ENCODE data around the gene GPR78. TPM values are rescaled to one million over a fixed set of nuclear protein-coding genes. Genes with fewer than 3 reads are reported as not detected.
A peak's percentile ranks its signal among the peaks of the same experiment; 100 is the strongest.

Gene GPR78
- total RNA-seq, 2 donors from 2014 or later, result 0.09 to 0.10 TPM

DNA sequence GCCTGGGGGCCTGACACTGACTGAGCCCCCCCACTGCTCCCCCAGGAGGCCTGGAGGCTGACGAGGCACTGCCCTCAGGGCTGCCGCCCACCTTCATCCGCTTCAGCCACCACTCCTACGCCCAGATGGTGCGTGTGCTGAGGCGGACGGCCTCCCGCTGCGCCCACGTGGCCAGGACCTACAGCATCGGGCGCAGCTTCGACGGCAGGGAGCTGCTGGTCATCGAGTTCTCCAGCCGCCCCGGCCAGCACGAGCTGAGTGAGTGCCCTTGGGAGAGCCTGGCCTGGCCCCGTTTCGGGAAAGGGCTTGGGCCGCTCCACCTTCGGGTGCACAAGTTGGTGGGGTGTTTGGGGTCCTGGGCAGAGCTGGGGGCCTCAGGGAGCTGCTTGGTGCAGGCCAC is 23.7 kb downstream of the GPR78 start:
- DNase-seq (ENCODE audit: low spot score), result no peak
- intact Hi-C loops (cut with DNase I), result loop anchor here in 1 of 2 donors (10.0 kb wide), 1 partner anchor 311 kb away; no protein-coding TSS in a partner anchor

DNA sequence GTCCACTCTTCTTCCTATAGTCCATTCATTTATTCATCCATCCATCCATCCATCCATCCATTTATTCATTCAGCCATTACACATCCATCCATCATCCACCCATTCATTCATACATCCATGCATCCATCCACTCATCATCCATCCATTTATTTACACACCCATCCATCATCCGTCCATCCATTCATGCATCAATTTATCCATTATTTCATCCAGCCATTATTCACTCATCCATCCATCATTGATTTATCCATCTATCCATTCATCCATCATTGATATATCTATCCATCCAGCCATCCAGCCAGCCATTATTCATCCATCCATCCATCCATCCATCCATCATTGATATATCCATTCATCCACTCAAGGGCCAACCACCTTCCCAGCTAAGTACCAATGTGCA is 25.1 kb downstream of the GPR78 start:
- DNase-seq (ENCODE audit: low spot score), result no peak
- intact Hi-C loops (cut with DNase I), result loop anchor here in 1 of 2 donors (10.0 kb wide), 1 partner anchor 310 kb away; no protein-coding TSS in a partner anchor

DNA sequence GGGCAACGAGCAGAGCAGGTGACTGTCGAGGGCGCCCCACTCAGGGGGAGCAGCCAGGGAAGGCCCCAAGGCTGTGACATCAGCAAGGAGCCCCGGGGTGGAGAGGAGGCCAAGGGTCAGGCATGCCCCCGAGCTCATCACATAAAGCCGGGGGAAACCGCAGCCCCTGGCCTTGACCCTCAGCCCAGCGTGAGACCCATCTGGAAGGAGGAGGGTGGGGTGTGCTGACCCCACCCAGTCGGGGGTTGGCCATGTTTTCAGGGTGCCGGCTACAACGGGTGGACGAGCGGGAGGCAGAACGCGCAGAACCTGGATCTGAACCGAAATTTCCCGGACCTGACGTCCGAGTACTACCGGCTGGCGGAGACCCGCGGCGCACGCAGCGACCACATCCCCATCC is 26.3 kb downstream of the GPR78 start:
- intact Hi-C loops (cut with DNase I), result loop anchor here in 1 of 2 donors (10.0 kb wide), 1 partner anchor 308 kb away; no protein-coding TSS in a partner anchor

DNA sequence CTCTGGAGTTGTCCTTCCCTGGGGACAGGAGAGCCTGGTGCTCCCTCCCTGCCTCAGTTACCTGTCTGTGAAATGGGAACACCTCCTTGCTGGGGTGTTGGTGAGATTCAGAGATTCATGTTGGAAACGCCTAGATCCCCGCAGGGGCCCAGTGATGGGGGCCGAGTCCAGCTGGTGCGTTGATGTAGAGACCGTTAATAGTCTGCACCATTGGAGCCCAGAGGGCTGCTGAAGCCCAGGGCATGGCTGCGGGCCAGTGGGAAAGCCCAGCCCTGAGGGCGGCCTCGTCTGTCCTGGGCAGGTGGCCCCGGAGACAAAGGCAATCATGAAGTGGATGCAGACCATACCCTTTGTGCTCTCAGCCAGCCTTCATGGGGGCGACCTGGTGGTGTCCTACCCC is 26.8 kb downstream of the GPR78 start:
- DNase-seq (ENCODE audit: low spot score), result no peak
- intact Hi-C loops (cut with DNase I), result loop anchor here in 1 of 2 donors (10.0 kb wide), 1 partner anchor 308 kb away; no protein-coding TSS in a partner anchor

More for the DNA sequence above, 26.3 kb downstream of the GPR78 start:
- DNase-seq (ENCODE audit: low spot score), result no peak

DNA sequence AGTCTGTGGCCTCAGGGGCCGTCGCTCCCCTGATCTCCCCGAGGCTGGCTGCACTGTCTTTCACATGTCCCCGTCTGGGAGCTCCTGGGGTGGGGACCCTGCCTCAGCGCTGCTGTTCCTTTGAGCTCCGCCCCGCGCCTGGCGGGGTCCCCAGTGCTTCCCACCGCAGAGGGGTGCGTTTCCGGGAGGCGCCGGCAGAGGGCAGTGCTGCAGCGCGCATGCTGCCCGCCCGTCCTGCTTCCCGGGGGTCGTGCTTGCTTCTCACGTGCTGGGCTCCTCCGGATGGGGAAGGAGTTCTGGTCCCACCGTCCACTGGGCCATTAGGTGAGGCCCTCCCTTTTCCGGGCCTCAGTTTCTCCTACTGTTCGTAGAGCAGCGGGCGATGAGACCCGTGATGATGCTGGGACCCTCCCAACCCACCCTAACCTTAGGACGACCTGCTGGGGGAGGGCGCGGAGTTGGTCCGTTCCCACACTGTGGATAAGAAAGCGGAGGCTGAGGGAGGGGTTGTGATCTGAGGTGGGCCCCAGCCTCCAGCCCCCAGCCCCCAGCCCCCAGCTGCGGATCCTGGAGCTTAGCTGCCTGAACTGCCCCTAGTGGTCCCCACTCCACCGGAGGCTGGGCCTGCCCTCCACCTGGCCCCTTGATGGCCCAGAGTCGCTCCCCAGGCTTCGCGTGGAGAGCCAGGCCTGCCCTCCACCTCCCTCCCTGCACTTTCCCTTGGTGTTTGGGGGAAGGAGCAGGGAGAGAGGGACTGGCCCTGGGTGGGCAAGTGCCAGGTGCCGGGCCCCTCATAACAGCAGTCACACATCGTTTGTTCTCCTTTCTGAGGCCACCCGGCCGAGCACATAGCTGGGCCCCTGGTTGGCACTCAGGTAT is 27.6 kb downstream of the GPR78 start:
- DNase-seq (ENCODE audit: low spot score), result no peak
- intact Hi-C loops (cut with DNase I), result loop anchor here in 1 of 2 donors (10.0 kb wide), 1 partner anchor 307 kb away; no protein-coding TSS in a partner anchor

DNA sequence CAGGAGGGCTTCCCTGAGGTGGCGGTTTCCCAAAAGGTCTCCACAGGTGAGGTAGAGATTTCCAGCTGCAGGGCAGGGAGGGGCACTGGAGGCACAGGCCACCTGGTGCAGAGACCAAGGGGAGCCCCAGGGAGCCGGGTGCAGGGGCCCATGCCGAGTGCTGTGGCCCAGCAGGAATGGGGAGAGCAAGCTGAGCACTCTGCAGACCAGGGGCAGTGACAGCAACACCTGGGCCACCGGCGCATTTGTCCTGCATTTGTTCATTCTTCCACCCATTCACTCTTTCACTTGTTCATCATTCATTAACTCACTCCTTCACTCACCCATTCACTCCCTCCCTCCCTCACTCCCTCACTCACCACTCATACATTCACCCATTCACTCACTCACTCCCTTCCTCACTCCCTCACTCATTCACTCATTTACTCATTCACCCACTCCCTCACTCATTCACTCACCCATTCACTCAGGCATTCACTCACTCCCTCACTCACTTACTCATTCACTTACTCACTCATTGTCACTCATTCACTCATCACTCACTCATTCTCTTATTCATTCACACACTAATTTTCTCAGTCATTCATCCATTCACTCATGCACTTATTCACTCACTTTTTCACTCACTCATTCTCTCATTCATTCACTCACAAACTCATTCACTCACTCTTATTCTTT is 28.7 kb downstream of the GPR78 start:
- DNase-seq (ENCODE audit: low spot score), result no peak
- intact Hi-C loops (cut with DNase I), result loop anchor here in 1 of 2 donors (10.0 kb wide), 1 partner anchor 306 kb away; no protein-coding TSS in a partner anchor

DNA sequence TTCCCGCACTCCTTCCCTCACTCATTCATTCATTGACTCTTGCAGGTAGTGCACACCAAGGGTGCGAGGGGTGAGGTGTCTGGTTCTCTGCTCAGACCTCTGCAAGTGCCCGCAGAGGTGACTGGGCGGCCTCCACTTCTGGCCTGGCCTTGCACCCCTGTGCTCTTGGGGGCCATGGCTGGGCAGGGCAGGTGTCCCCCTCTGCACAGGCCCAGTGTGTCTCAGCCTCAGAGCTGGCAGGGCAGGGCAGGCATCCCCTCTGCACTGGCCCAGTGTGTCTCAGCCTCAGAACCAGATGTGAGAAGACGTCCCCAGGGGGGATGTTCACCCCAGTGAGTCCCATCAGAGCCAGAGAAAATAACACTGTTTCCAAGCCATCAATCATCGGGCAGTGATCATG is 29.2 kb downstream of the GPR78 start:
- DNase-seq (ENCODE audit: low spot score), result no peak
- intact Hi-C loops (cut with DNase I), result loop anchor here in 1 of 2 donors (10.0 kb wide), 1 partner anchor 305 kb away; no protein-coding TSS in a partner anchor

DNA sequence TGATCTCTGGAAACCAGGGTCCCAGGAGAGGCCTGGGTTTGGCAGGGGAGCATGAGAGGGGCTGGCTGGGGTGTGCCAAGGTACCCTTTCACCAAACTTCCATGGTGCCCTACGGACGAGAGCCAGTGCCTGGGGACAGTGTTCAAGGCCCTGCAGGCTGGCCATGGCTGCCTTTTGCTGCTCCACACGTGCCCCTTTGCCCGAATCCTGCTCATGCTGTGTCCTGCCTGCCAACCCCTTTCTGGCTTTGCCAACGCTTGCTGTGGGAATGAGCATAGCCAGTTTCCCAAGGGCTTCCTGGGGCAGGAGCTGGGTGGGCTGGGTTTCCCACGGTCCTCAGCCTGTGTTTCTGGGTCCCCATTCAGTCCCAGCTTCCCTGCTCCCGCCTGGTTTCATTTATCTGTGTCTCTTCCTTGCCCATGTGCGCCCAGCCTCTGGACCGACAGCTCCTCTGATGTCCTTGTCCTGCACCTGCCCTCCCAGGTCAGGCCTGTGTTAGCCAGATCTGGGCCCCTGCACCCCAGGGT is 29.7 kb downstream of the GPR78 start:
- intact Hi-C loops (cut with DNase I), result loop anchor here in 1 of 2 donors (10.0 kb wide), 1 partner anchor 305 kb away; no protein-coding TSS in a partner anchor
- no peak for DNase-seq (ENCODE audit: low spot score)

DNA sequence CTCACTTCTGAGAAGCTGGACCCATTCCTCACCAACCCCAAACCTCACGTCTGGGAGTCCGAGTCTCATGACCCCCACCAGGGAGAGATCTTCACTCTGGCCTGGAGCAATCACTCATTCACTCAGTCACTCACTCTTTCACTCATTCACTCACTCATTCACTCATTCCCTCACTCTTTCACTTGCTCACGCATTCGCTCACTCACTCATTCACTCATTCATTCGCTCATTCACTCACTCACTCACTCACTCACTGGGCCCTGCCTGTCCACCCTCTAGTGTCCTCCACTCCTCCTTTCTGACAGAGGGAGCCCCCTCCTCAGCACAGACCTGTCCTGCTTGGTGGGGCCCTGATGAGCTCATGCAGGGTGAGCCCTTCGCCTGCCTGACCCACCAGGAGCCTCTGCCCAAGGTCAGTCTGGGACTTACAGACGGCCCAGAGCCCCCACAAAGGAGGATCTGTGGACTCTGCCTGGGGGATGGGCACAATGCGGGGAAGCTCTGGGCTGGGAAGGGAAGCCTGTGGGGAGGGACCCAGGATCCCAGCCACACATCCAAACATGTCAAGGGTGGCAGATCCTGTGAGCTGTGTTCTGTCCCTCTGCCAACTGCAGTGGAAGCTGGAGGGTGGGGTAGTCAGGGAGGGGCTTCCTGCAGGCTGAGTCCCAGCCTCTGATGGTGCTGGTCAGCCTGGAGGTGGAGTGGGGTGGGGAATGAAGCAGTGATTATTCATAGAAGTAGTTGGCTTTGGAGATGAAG is 30.8 kb downstream of the GPR78 start:
- DNase-seq (ENCODE audit: low spot score), result no peak
- intact Hi-C loops (cut with DNase I), result no loop called here

DNA sequence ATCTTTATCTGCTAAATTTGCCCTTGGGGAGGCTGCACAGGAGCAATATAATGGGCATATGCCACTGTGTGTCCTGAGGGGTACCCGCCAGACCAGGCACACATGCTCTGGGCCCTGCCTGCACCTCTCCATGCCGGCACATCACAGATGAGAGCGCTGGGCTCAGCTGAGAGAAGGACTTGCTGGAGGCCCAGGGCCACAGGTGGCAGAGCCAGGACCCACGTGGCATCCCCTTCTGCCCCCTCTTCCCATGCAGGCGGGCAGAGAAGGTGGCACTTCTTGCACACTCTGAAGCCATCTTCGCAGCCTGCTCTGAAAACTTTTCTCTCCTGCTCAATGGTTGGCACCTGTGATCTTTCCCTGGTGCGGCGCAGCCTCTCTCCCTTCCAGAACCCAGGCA is 32.5 kb downstream of the GPR78 start:
- intact Hi-C loops (cut with DNase I), result no loop called here
- DNase-seq (ENCODE audit: low spot score), result no peak

DNA sequence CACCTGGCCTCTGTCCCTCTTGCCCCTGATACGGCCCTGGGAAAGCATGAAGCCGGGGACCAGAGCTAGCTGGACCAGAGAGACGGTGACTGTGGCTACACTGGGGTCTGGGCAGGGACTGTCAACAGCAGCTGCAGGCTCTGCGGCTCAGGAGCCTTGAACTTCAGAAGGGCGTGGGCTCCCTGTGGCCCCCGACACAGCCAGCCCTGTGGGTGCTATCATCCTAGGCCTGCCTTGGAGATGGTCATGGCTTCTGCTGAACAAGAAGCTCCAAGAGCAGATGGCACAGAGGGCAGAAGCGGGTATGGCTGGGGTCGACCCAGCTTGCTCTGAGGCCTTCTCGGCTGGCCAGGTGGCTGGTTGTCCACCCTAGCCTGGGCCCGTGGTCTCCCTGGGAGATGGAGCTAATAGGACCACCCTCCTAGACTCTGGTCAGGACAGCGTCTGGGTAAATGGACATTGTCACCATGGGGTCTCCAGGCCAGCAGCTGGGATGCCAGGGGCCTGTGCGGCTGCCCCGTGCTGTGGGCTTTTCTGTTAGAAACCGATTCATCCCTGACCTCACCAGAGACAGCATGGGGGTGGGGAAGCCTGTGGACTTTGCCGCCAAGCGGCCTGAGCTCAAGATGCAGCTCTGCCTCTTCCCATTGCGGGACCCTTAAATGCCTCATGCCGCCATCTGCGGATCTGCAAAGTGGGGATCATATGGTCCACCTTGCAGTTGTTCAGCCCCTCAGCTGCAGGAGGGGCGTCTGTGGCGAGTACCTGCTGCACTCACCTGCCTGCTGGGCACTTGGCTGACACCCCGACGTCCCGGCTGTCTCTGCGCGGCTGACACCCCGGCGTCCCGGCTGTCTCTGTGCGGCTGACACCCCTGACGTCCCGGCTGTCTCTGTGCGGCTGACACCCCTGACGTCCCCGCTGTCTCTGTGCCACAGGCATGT is 33.5 kb downstream of the GPR78 start:
- intact Hi-C loops (cut with DNase I), result no loop called here
- peak; percentile 73 for DNase-seq (ENCODE audit: low spot score)

DNA sequence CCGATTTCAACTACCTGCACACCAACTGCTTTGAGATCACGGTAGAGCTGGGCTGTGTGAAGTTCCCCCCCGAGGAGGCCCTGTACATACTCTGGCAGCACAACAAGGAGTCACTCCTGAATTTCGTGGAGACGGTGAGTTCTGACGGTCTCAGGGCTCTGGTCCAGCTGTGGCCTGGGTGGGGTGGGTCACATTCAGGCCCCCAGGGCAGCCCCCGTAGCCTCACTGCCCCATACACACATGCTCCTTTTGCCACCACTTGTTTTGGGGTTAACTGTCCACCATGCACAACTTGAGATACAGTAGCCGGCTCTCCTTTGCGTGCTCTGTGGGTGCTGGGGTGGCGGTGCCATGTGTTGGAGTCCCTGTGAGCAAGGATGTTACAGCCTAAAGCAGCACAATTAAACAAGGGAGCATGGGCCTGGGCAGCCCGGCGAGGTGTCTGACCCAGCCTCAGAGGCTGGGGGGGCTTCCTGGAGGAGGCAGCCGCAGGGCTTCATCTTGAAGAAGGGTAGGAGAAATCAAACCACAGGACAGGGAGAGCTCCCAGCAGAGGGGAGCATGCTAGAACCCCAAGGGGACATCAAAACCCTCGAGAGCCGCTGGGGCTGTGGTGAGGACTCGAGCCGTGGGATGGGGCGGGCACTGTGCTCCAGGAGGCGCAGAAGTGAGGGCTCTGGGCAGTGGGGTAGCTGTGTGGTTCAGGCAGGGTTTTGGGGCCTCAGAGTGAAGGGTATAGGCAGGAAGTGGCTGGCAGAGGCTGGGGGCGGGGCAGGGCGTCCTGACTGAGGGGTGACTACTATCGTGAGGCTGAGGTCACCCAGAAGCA is 34.4 kb downstream of the GPR78 start:
- intact Hi-C loops (cut with DNase I), result no loop called here
- peak; percentile 67 for DNase-seq (ENCODE audit: low spot score)

DNA sequence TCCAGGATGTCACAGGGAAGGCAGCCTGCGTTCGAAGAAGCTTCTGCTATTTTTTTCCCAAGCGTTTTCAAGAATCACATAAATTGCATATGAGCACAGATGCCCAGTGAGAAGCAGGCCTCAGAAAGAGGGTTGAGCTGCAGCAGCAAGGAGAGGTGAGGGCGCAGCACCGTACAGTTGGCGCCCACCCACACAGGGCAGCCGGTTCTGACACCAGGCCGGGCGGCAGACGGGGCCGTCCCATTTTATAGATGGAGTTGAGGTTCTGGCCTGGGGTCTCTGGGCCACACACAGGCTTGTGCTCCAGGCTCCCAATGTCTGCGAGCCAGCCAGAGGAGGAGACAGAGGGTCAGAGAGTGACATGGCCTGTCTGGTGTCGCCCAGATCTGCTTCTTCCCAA is 35.2 kb downstream of the GPR78 start:
- peak; percentile 35 for DNase-seq (ENCODE audit: low spot score)
- intact Hi-C loops (cut with DNase I), result no loop called here

DNA sequence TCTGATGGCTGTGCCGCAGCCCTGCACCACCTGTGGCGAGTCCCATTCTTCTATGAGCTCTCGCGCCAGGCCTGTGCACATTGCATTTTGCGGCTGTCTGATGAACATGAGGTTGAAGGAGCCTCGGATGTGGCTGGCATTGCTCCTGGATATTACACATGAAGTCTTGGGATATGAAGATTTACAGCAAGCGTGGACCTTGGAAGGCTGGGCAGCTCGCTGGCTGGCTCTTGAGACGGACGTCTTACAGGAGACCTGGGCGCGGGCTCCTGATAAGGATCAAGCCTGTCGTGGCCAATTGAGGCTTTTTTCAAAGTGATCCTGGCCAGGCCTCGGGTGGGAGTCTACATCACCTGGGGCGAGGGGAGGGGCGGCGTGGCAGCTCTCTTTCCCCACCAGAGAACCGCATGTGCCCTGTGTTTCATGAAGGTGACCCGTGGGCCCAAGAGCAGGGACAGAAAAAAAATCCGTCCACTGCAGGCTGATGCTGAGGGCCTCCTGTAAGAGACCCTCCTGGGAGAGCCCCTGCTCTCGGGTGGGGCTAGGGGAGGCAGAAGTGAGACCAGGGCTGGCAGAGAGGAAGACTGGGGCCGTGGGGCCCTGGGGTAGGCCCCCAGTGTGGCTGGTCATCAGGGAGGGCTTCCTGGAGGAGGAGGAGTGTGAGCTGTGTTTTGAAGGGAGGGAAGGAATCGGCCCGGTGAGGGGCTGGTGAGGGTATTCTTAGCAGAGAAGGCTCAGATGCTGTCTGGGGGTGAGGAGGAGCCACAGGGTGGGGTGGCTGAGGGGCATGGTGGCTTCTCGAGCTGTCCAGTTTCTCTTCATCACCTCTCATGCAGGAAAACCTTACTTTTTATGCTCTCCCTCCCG is 36.0 kb downstream of the GPR78 start:
- DNase-seq (ENCODE audit: low spot score), result peak; percentile 76
- intact Hi-C loops (cut with DNase I), result no loop called here

DNA sequence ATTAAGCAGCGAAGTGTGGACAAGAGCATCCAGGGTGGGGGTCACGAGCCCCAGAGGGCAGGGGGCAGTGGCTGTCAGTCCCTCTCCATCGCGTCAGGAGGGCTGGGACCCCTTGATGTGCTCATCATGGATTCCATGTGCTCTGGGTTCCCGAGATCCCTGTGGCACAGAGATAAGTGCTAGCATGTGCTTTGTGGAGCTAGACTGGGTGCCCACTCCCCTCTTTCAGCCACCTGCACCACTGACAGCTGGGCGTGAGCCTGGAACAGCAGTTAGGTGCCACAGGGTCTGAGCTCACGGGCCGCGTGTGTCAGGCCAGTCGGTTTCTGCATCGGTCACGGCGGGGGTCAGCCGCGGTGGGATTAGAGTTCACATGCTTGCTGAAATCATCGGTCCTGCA is 36.6 kb downstream of the GPR78 start:
- intact Hi-C loops (cut with DNase I), result no loop called here
- peak; percentile 62 for DNase-seq (ENCODE audit: low spot score)

DNA sequence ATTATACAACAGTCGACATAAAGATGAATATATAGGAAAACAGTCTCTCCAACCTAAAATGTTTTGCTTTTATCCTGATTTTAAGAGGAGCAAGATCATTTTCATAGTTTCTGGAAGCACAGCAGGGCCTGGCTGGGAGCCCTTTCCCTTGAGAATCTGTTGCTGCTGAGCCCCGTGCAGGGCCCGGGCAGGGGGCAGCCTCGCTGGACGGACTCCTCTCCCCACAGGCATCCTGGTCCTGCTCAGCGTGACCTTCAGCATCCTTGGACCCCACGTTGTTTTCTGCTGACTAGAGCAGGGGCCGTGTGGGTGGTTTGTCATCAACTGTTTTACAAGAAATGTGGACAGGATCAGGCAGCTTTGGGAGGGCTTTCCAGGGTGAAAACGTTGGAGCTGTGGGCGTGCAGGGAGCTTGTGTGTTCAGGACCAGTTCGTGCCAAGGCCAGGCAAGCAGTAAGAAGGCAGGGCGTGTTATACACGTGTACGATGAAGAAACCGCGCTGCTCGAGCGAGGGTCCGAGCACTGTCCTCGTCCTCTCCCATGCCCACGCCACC is 37.4 kb downstream of the GPR78 start:
- intact Hi-C loops (cut with DNase I), result no loop called here
- peak; percentile 52 for DNase-seq (ENCODE audit: low spot score)
